Stimulated activated naive CD4-positive, alpha-beta T cell treated with Interleukin-2 at 50 U/mL for 16 hours (primary cell): Measurements from ENCODE around the gene FLACC1.
A peak's percentile ranks its signal among the peaks of the same experiment; 100 is the strongest.

Source experiments
- DNase-seq: peaks from one replicate; lab custom pipeline; 2025; lab: John Stamatoyannopoulos, UW

Gene FLACC1

GRCh38 chr2:201254081-201254730 lies 102.9 kb downstream of the FLACC1 start:
- DNase-seq, result no peak

GRCh38 chr2:201250741-201251140 lies 106.4 kb downstream of the FLACC1 start:
- DNase-seq, result no peak

GRCh38 chr2:201249889-201250288 lies 107.3 kb downstream of the FLACC1 start:
- DNase-seq, result no peak

GRCh38 chr2:201248288-201248844 lies 108.8 kb downstream of the FLACC1 start:
- DNase-seq, result no peak

- DNase-seq, result no peak
Measured at GRCh38 chr2:201246280-201246679, 110.9 kb downstream of the FLACC1 start.

- DNase-seq, result no peak
Measured at GRCh38 chr2:201244829-201245228, 112.3 kb downstream of the FLACC1 start.

- DNase-seq, result no peak
Measured at GRCh38 chr2:201242571-201243277, 114.4 kb downstream of the FLACC1 start.

GRCh38 chr2:201239167-201239935 lies 117.8 kb downstream of the FLACC1 start:
- DNase-seq, result peak; percentile 15
